Immature natural killer cell (primary cell): Measurements from ENCODE around the gene NAT9. TPM values are rescaled to one million over a fixed set of nuclear protein-coding genes. Genes with fewer than 3 reads are reported as not detected.

Source experiments
- DNase-seq, 3 donors: peaks; one replicate each; pipeline ENCODE4 v3.0.0; 2022; ENCODE audit warnings: mixed read lengths in 1 of 3
- H3K27ac Mint-ChIP-seq, 6 donors: one replicate each; pipeline ENCODE4 v1.8.0; 2020; ENCODE audit warnings: mixed read lengths in 6 of 6, mild to moderate bottlenecking in 5 of 6, inconsistent platforms in 4 of 6, moderate library complexity in 3 of 6
- H3K27me3 Mint-ChIP-seq, 3 donors: one replicate each; pipeline ENCODE4 v1.8.0; 2020 to 2021; ENCODE audit warnings: low read depth in 3 of 3, mild to moderate bottlenecking in 3 of 3, mixed read lengths in 3 of 3, moderate library complexity in 3 of 3, inconsistent platforms in 1 of 3
- H3K36me3 Mint-ChIP-seq, 3 donors: one replicate each; pipeline ENCODE4 v1.8.0; 2020; ENCODE audit warnings: mixed read lengths in 3 of 3, inconsistent platforms in 2 of 3, mild to moderate bottlenecking in 2 of 3
- H3K4me1 Mint-ChIP-seq, 2 donors: one replicate each; pipeline ENCODE4 v1.8.0; 2020; ENCODE audit warnings: inconsistent platforms in 2 of 2, mild to moderate bottlenecking in 2 of 2, mixed read lengths in 2 of 2, moderate library complexity in 1 of 2
- H3K4me3 Mint-ChIP-seq, 5 donors: one replicate each; pipeline ENCODE4 v1.8.0; 2020; ENCODE audit warnings: mild to moderate bottlenecking in 5 of 5, mixed read lengths in 5 of 5, inconsistent platforms in 3 of 5, moderate library complexity in 3 of 5
- H3K9me3 Mint-ChIP-seq, 6 donors: one replicate each; pipeline ENCODE4 v1.8.0; 2020; ENCODE audit warnings: mild to moderate bottlenecking in 6 of 6, mixed read lengths in 6 of 6, inconsistent platforms in 4 of 6, moderate library complexity in 3 of 6
- polyA plus RNA-seq, 3 donors: library from polyadenylated mRNA; unstranded; fragments of 300-500 nt; fragmentation: Illumina TruSeq; gene quantifications; one replicate each; pipeline ENCODE4 v1.2.3, GENCODE V29; 2021

The NAT9 gene
- polyA plus RNA-seq, 3 donors from 2014 or later: 4.3 to 11.2 (median 6.3) TPM

GRCh38 chr17:74812109-74813009 is 36.2 kb upstream of the NAT9 start:
- DNase-seq: no peak
- H3K27me3 Mint-ChIP-seq: peaks cover 0 to 1% (median 0%) of the 10 kb centered on the region in 3 donors
- H3K36me3 Mint-ChIP-seq: peaks cover 10 to 14% (median 12%) of the 10 kb centered on the region in 3 donors
- H3K4me1 Mint-ChIP-seq: peaks cover 5 to 14% of the 10 kb centered on the region in 2 donors
- no peak overlapping the region for H3K4me3 Mint-ChIP-seq
- no peak overlapping the region for H3K27ac Mint-ChIP-seq
- H3K9me3 Mint-ChIP-seq: no peaks in the 10 kb centered on the region

GRCh38 chr17:74810699-74811485 is 34.7 kb upstream of the NAT9 start:
- Mint-ChIP-seq H3K27me3 (peaks cover 0 to 3% (median 0%) of the 10 kb centered on the region in 3 donors), H3K36me3 (peaks cover 9 to 12% (median 10%) of the 10 kb centered on the region in 3 donors), H3K4me3 (no peak overlapping the region), H3K9me3 (no peaks in the 10 kb centered on the region), H3K27ac (no peak overlapping the region), H3K4me1 (peaks cover 4 to 11% of the 10 kb centered on the region in 2 donors)
- DNase-seq: no peak

GRCh38 chr17:74808714-74809430 is 32.7 kb upstream of the NAT9 start:
- H3K9me3 Mint-ChIP-seq: no peaks in the 10 kb centered on the region
- H3K27ac Mint-ChIP-seq: no peak overlapping the region
- H3K4me3 Mint-ChIP-seq: no peak overlapping the region
- H3K4me1 Mint-ChIP-seq: peaks cover 0 to 1% of the 10 kb centered on the region in 2 donors
- peaks cover 10 to 19% (median 15%) of the 10 kb centered on the region in 3 donors for H3K36me3 Mint-ChIP-seq
- peaks cover 0 to 5% (median 0%) of the 10 kb centered on the region in 3 donors for H3K27me3 Mint-ChIP-seq
- no peak for DNase-seq

GRCh38 chr17:74807925-74808324 is 31.8 kb upstream of the NAT9 start:
- Mint-ChIP-seq H3K4me1 (peaks cover 0 to 1% of the 10 kb centered on the region in 2 donors), H3K36me3 (peaks cover 10 to 22% (median 17%) of the 10 kb centered on the region in 3 donors), H3K27ac (no peak overlapping the region)

GRCh38 chr17:74807441-74807840 is 31.3 kb upstream of the NAT9 start:
- DNase-seq: no peak
- H3K36me3 Mint-ChIP-seq: peaks cover 10 to 24% (median 17%) of the 10 kb centered on the region in 3 donors

More at GRCh38 chr17:74807925-74808324, 31.8 kb upstream of the NAT9 start:
- no peaks in the 10 kb centered on the region for H3K9me3 Mint-ChIP-seq
- DNase-seq: no peak
- H3K27me3 Mint-ChIP-seq: peaks cover 0 to 5% (median 0%) of the 10 kb centered on the region in 3 donors
- no peak overlapping the region for H3K4me3 Mint-ChIP-seq

GRCh38 chr17:74806334-74806733 is 30.2 kb upstream of the NAT9 start:
- peaks cover 10 to 24% (median 17%) of the 10 kb centered on the region in 3 donors for H3K36me3 Mint-ChIP-seq
- no peak overlapping the region for H3K4me3 Mint-ChIP-seq
- DNase-seq: no peak
- H3K27ac Mint-ChIP-seq: no peak overlapping the region
- no peaks in the 10 kb centered on the region for H3K9me3 Mint-ChIP-seq
- peaks cover 0 to 5% (median 0%) of the 10 kb centered on the region in 3 donors for H3K27me3 Mint-ChIP-seq
- H3K4me1 Mint-ChIP-seq: peaks cover 0 to 1% of the 10 kb centered on the region in 2 donors

More at GRCh38 chr17:74807441-74807840, 31.3 kb upstream of the NAT9 start:
- Mint-ChIP-seq H3K9me3 (no peaks in the 10 kb centered on the region), H3K27me3 (peaks cover 0 to 5% (median 0%) of the 10 kb centered on the region in 3 donors), H3K4me3 (no peak overlapping the region), H3K4me1 (peaks cover 0 to 1% of the 10 kb centered on the region in 2 donors), H3K27ac (no peak overlapping the region)

GRCh38 chr17:74805591-74805991 is 29.4 kb upstream of the NAT9 start:
- no peak overlapping the region for H3K4me3 Mint-ChIP-seq
- no peak for DNase-seq
- peaks cover 0 to 5% (median 0%) of the 10 kb centered on the region in 3 donors for H3K27me3 Mint-ChIP-seq
- peaks cover 0 to 1% of the 10 kb centered on the region in 2 donors for H3K4me1 Mint-ChIP-seq
- H3K36me3 Mint-ChIP-seq: peaks cover 10 to 22% (median 17%) of the 10 kb centered on the region in 3 donors
- no peak overlapping the region for H3K27ac Mint-ChIP-seq
- H3K9me3 Mint-ChIP-seq: no peaks in the 10 kb centered on the region

GRCh38 chr17:74804683-74805082 is 28.5 kb upstream of the NAT9 start:
- no peak for DNase-seq
- peak overlapping the region in 1 of 6 donors; percentile 19 for H3K27ac Mint-ChIP-seq
- H3K27me3 Mint-ChIP-seq: peaks cover 0 to 5% (median 0%) of the 10 kb centered on the region in 3 donors
- H3K36me3 Mint-ChIP-seq: peaks cover 5 to 26% (median 19%) of the 10 kb centered on the region in 3 donors
- H3K9me3 Mint-ChIP-seq: no peaks in the 10 kb centered on the region
- H3K4me3 Mint-ChIP-seq: no peak overlapping the region
- H3K4me1 Mint-ChIP-seq: peaks cover 0 to 1% of the 10 kb centered on the region in 2 donors

- H3K27me3 Mint-ChIP-seq: peaks cover 0 to 3% (median 0%) of the 10 kb centered on the region in 3 donors
- no peaks in the 10 kb centered on the region for H3K9me3 Mint-ChIP-seq
- no peak overlapping the region for H3K27ac Mint-ChIP-seq
- DNase-seq: no peak
- H3K4me1 Mint-ChIP-seq: peaks cover 0 to 1% of the 10 kb centered on the region in 2 donors
- no peak overlapping the region for H3K4me3 Mint-ChIP-seq
- H3K36me3 Mint-ChIP-seq: peaks cover 5 to 30% (median 21%) of the 10 kb centered on the region in 3 donors
These were observed 27.8 kb upstream of the NAT9 start for GRCh38 chr17:74803971-74804370.

- H3K4me1 Mint-ChIP-seq: peaks cover 0 to 1% of the 10 kb centered on the region in 2 donors
- H3K27me3 Mint-ChIP-seq: peaks cover 0 to 3% (median 0%) of the 10 kb centered on the region in 3 donors
- H3K36me3 Mint-ChIP-seq: peaks cover 5 to 33% (median 21%) of the 10 kb centered on the region in 3 donors
- H3K27ac Mint-ChIP-seq: no peak overlapping the region
- H3K9me3 Mint-ChIP-seq: no peaks in the 10 kb centered on the region
- no peak overlapping the region for H3K4me3 Mint-ChIP-seq
- no peak for DNase-seq
These were observed 27.3 kb upstream of the NAT9 start for GRCh38 chr17:74803388-74803930.

- no peak overlapping the region for H3K4me3 Mint-ChIP-seq
- no peaks in the 10 kb centered on the region for H3K9me3 Mint-ChIP-seq
- no peak overlapping the region for H3K27ac Mint-ChIP-seq
- H3K4me1 Mint-ChIP-seq: peaks cover 0 to 1% of the 10 kb centered on the region in 2 donors
- peaks cover 7 to 34% (median 17%) of the 10 kb centered on the region in 3 donors for H3K36me3 Mint-ChIP-seq
- H3K27me3 Mint-ChIP-seq: peaks cover 0 to 3% (median 0%) of the 10 kb centered on the region in 3 donors
- DNase-seq: no peak
These were observed 25.8 kb upstream of the NAT9 start for GRCh38 chr17:74801896-74802295.

- H3K9me3 Mint-ChIP-seq: no peaks in the 10 kb centered on the region
- peaks cover 0 to 2% (median 0%) of the 10 kb centered on the region in 3 donors for H3K27me3 Mint-ChIP-seq
- H3K4me3 Mint-ChIP-seq: no peak overlapping the region
- DNase-seq: no peak
- no peaks in the 10 kb centered on the region for H3K4me1 Mint-ChIP-seq
- H3K27ac Mint-ChIP-seq: no peak overlapping the region
- H3K36me3 Mint-ChIP-seq: peaks cover 10 to 42% (median 21%) of the 10 kb centered on the region in 3 donors
These were observed 24.4 kb upstream of the NAT9 start for GRCh38 chr17:74800531-74800930.

GRCh38 chr17:74799097-74799496 is 23.0 kb upstream of the NAT9 start:
- no peaks in the 10 kb centered on the region for H3K9me3 Mint-ChIP-seq
- peaks cover 10 to 44% (median 23%) of the 10 kb centered on the region in 3 donors for H3K36me3 Mint-ChIP-seq
- no peaks in the 10 kb centered on the region for H3K27me3 Mint-ChIP-seq
- no peaks in the 10 kb centered on the region for H3K4me1 Mint-ChIP-seq
- no peak overlapping the region for H3K27ac Mint-ChIP-seq
- no peak for DNase-seq
- H3K4me3 Mint-ChIP-seq: no peak overlapping the region
